PC-9 (cell line): Measurements from ENCODE around the gene SCARB1. TPM values are rescaled to one million over a fixed set of nuclear protein-coding genes. Genes with fewer than 3 reads are reported as not detected.

Source experiments
- BruUV-seq: library from RNA; stranded (reverse); fragments of 400-500 nt; replicated peaks from 2 replicates; lab custom pipeline; 2021; lab: Mats Ljungman, UMichigan
- CTCF ChIA-PET: fragments of 300-600 bp; sonication (Branson Sonifier 250); formaldehyde crosslinking; loops from one replicate; lab custom pipeline; 2022; ENCODE audit warnings: antibody characterized with exemption; lab: Charles Lee
- POLR2A ChIA-PET: fragments of 300-600 bp; sonication (Branson Sonifier 250); formaldehyde crosslinking; loops from one replicate; lab custom pipeline; 2022; ENCODE audit warnings: antibody characterized with exemption; ENCODE audit not compliant: unreplicated experiment; lab: Charles Lee
- DNase-seq, 2 experiments: peaks; one replicate each; pipeline versions ENCODE4 v3.0.0 to v3.0.0-alpha.2; 2015 to 2022; ENCODE audit warnings: mixed read lengths in 1 of 2
- H2AFZ ChIP-seq: fragments of 200-600 bp; sonication (generic); 2 replicates; pipeline ENCODE4 v1.8.1; 2017; ENCODE audit warnings: antibody characterized with exemption
- H3F3A ChIP-seq: fragments of 200-600 bp; sonication (generic); 2 replicates; pipeline ENCODE4 v1.8.1; 2017; ENCODE audit warnings: antibody characterized with exemption, mild to moderate bottlenecking, low read depth; ENCODE audit not compliant: insufficient read depth
- H3K27ac ChIP-seq: fragments of 200-600 bp; sonication (generic); 2 replicates; pipeline ENCODE4 v1.6.1; 2016; ENCODE audit warnings: mixed run types
- H3K27me3 ChIP-seq: fragments of 200-600 bp; sonication (generic); 2 replicates; pipeline ENCODE4 v1.6.1; 2016; ENCODE audit warnings: low read depth, mixed run types; ENCODE audit not compliant: insufficient read depth
- H3K36me3 ChIP-seq: fragments of 200-600 bp; sonication (generic); 2 replicates; pipeline ENCODE4 v1.6.1; 2016; ENCODE audit warnings: low read depth, mixed run types
- H3K4me1 ChIP-seq: fragments of 200-600 bp; sonication (generic); replicated peaks from 2 replicates; pipeline ENCODE4 v1.6.1; 2016; ENCODE audit warnings: mixed run types; ENCODE audit not compliant: insufficient read depth
- H3K4me2 ChIP-seq: fragments of 200-600 bp; sonication (generic); 2 replicates; pipeline ENCODE4 v1.6.1; 2017; ENCODE audit warnings: mixed run types
- H3K4me3 ChIP-seq: fragments of 200-600 bp; sonication (generic); 2 replicates; pipeline ENCODE4 v1.6.1; 2016; ENCODE audit warnings: mixed run types
- H3K79me2 ChIP-seq: fragments of 200-600 bp; sonication (generic); 2 replicates; pipeline ENCODE4 v1.6.1; 2017; ENCODE audit warnings: low read depth, mixed run types
- H3K9me2 ChIP-seq: fragments of 200-600 bp; sonication (generic); 2 replicates; pipeline ENCODE4 v1.8.1; 2017; ENCODE audit warnings: mild to moderate bottlenecking; ENCODE audit not compliant: insufficient read depth
- H3K9me3 ChIP-seq: fragments of 200-600 bp; sonication (generic); 2 replicates; pipeline ENCODE4 v1.8.1; 2016; ENCODE audit warnings: low read depth; ENCODE audit not compliant: insufficient read depth
- H4K20me1 ChIP-seq: fragments of 200-600 bp; sonication (generic); 2 replicates; pipeline ENCODE4 v1.8.1; 2017; ENCODE audit not compliant: insufficient read depth
- CTCF ChIP-seq: fragments of 200-600 bp; sonication (generic); conservative IDR thresholded peaks from 2 replicates; pipeline ENCODE4 v1.6.1; 2017; ENCODE audit warnings: mixed run types, antibody characterized with exemption, mild to moderate bottlenecking, moderate library complexity
- EZH2 ChIP-seq: fragments of 200-600 bp; sonication (generic); IDR thresholded peaks from 2 replicates; pipeline ENCODE4 v1.8.0; 2017; ENCODE audit warnings: antibody characterized with exemption, low read depth
- intact Hi-C: fragments of 100-400 bp; cut with micrococcal nuclease; formaldehyde crosslinking; loops from one replicate; pipeline ENCODE4 v1.10.0; 2022; ENCODE audit not compliant: unreplicated experiment
- total RNA-seq: library from RNA; stranded (reverse); gene quantifications from 2 replicates; pipeline ENCODE4 v1.2.3, GENCODE V29; 2021

SCARB1 gene
- total RNA-seq, 1 experiment from 2014 or later, result 49.6 TPM

- Histone ChIP-seq H3K27ac (no peak overlapping the region), H3F3A (no peaks in the 10 kb centered on the region), H3K27me3 (no peaks in the 10 kb centered on the region), H2AFZ (no peak overlapping the region), H3K4me3 (no peak overlapping the region), H3K9me3 (no peaks in the 10 kb centered on the region), H4K20me1 (no peaks in the 10 kb centered on the region), H3K36me3 (no peaks in the 10 kb centered on the region), H3K4me2 (no peak overlapping the region), H3K79me2 (no peaks in the 10 kb centered on the region), H3K9me2 (no peaks in the 10 kb centered on the region), H3K4me1 (no peaks in the 10 kb centered on the region)
- ChIA-PET CTCF (no interaction called here), POLR2A (no interaction called here)
- intact Hi-C loops, result no loop called here
- no TSS peak for BruUV-seq
- TF ChIP-seq CTCF (no peak), EZH2 (no peak)
- no peak for DNase-seq
These were observed 71.5 kb downstream of the SCARB1 start for GRCh38 chr12:124792156-124792555.

GRCh38 chr12:124790650-124791400 lies 72.8 kb downstream of the SCARB1 start:
- Histone ChIP-seq H3K79me2 (no peaks in the 10 kb centered on the region), H3K4me3 (no peak overlapping the region), H3K9me3 (no peaks in the 10 kb centered on the region), H3K27me3 (no peaks in the 10 kb centered on the region), H3F3A (no peaks in the 10 kb centered on the region), H3K36me3 (no peaks in the 10 kb centered on the region), H4K20me1 (no peaks in the 10 kb centered on the region), H3K4me1 (no peaks in the 10 kb centered on the region), H3K27ac (no peak overlapping the region), H3K4me2 (no peak overlapping the region), H2AFZ (no peak overlapping the region), H3K9me2 (no peaks in the 10 kb centered on the region)
- TF ChIP-seq CTCF, result no peak
- no peak for TF ChIP-seq EZH2
- ChIA-PET POLR2A (interaction anchor here (0.7 kb wide), 1 partner anchor 100 kb away, joined by 4 read pairs; no protein-coding TSS in a partner anchor), CTCF (no interaction called here)
- BruUV-seq, result no TSS peak
- intact Hi-C loops, result no loop called here
- DNase-seq, result no peak

GRCh38 chr12:124788936-124789555 lies 74.6 kb downstream of the SCARB1 start:
- H3K9me3 ChIP-seq, result no peaks in the 10 kb centered on the region

More at GRCh38 chr12:124788936-124789555, 74.6 kb downstream of the SCARB1 start:
- no TSS peak for BruUV-seq
- no peak for DNase-seq
- Histone ChIP-seq H3F3A (no peaks in the 10 kb centered on the region), H2AFZ (no peak overlapping the region), H4K20me1 (no peaks in the 10 kb centered on the region), H3K4me2 (no peak overlapping the region), H3K9me2 (no peaks in the 10 kb centered on the region), H3K36me3 (no peaks in the 10 kb centered on the region), H3K27ac (no peak overlapping the region), H3K4me1 (no peaks in the 10 kb centered on the region), H3K4me3 (no peak overlapping the region), H3K79me2 (no peaks in the 10 kb centered on the region), H3K27me3 (no peaks in the 10 kb centered on the region)
- ChIA-PET CTCF (no interaction called here), POLR2A (no interaction called here)
- TF ChIP-seq CTCF (no peak), EZH2 (no peak)
- intact Hi-C loops, result no loop called here
